ENCODE data around the gene SERPINA3. TPM values are rescaled to one million over a fixed set of nuclear protein-coding genes. Genes with fewer than 3 reads are reported as not detected.

The SERPINA3 gene
- total RNA-seq, 2 donors from 2014 or later: 396 to 1,783 TPM

DNA sequence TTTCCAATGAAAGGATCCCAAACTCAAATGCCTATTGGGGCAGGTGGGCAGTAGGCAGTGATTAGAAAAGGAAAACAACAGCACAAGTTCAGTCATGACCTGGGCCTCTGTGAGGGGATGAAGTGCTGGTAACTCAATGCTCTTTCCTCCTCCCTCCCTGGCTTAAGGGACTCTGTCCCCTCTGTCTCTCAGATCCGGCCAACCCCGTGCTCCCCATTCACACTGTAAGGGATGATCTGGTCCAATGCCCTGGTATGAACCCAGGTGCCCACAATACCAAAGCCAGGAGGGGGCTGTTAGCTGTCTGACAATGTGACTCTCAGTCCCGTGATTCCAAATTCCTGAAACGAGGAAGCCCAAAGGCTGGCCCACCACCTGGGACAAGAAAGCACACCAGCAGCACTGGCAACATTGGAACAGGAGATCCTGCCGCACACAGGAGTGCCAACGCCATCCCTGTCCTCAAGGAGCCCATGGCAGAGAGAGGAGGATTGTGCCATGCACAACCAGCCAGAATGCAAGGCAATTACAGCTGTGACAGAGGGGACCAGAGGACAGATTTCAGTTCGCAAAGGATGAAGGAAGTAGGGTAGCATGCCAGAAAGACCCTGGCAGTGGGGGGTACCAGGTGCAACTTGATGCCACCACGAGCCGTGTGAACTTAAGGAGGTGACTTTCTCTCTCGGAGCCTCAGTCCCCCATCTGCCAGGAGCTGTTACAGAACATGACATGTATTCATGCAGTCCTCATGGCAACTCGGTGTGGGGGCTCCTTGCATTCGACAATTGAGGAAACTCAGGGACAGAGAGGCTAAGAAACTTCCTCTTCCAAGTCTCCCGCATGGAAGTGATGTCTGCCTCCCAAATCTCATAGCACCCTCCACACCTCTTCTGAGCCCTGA lies 37.6 kb downstream of the SERPINA3 start:
- Histone ChIP-seq H3K9me3 (peaks cover 0 to 8% (median 0%) of the 10 kb centered on the region in 3 donors), H3K4me3 (no peak overlapping the region), H3K27ac (no peak overlapping the region), H3K4me1 (peaks cover 15% of the 10 kb centered on the region), H3K36me3 (replicated peaks in 1 of 2; ENCODE audit: insufficient read depth in 1 of 2, low read depth in 2 of 2) (no peaks in the 10 kb centered on the region), H3K27me3 (no peaks in the 10 kb centered on the region)
- DNase-seq (no peak), ATAC-seq (no peak)
- no peak for TF ChIP-seq POLR2A (IDR thresholded peaks at IDR 0.05)
- TF ChIP-seq, protein P1, sequence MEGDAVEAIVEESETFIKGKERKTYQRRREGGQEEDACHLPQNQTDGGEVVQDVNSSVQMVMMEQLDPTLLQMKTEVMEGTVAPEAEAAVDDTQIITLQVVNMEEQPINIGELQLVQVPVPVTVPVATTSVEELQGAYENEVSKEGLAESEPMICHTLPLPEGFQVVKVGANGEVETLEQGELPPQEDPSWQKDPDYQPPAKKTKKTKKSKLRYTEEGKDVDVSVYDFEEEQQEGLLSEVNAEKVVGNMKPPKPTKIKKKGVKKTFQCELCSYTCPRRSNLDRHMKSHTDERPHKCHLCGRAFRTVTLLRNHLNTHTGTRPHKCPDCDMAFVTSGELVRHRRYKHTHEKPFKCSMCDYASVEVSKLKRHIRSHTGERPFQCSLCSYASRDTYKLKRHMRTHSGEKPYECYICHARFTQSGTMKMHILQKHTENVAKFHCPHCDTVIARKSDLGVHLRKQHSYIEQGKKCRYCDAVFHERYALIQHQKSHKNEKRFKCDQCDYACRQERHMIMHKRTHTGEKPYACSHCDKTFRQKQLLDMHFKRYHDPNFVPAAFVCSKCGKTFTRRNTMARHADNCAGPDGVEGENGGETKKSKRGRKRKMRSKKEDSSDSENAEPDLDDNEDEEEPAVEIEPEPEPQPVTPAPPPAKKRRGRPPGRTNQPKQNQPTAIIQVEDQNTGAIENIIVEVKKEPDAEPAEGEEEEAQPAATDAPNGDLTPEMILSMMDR (IDR thresholded peaks at IDR 0.05): no peak
- intact Hi-C loops (cut with DNase I): no loop called here
- WGBS, 2 donors: 90 to 96% methylated on average over 9 to 13 of the region's 13 CpGs

DNA sequence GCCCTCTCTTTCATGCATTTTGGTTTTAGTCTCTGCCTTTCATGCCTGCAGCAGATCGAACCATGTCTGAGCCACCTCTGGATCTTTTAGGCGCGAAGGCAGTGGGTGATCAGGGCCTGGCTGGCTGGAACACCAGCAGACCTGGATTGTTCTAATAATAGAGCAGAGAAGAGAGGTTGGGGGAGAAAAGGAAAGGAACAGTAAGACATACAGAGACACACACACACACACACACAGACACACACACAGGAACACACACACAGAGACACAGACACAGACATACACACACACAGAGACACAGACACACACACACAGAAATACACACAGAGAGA lies 38.2 kb downstream of the SERPINA3 start:
- WGBS, 2 donors: 88 to 93% methylated on average over 3 of the region's 3 CpGs

DNA sequence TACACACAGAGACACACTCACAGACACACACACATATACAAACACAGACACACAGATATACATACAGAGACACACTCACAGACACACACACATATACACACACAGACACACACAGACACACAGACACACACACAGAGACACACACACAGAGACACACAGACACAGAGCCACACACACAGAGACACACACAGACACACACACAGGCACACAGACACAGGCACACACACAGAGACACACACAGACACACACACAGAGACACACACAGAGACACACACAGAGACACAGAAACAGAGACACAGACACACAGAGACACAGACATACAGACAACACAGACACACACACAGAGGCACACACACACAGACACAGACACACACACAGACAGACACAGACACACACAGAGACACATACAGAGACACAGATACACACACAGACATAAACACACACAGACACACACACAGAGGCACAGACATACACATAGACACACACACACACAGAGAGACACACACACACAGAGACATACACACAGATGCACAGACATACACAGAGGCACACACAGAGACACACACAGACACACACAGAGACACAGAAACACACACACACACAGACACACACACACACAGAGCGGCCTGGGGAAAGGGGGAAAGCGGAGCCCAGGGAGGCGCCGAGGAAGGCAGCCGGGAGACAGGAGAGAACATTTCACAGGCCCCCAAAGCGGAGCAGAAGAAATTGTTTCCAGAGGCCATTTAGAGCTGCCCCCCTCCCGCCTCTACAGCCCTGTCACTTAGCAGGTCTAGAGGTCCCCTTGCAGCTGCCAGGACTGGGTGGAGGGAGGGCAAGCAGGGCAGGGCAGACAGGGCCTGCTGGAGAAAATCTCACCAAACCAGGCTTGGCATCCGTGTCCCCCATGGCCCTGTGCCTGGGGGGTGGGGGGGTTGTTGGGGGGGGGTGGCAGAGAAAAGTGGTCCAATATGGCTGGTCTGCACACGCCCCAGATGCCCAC lies 38.9 kb downstream of the SERPINA3 start:
- Histone ChIP-seq H3K4me1 (peaks cover 16% of the 10 kb centered on the region), H3K27ac (no peak overlapping the region), H3K27me3 (no peaks in the 10 kb centered on the region), H3K36me3 (replicated peaks in 1 of 2; ENCODE audit: insufficient read depth in 1 of 2, low read depth in 2 of 2) (no peaks in the 10 kb centered on the region), H3K4me3 (no peak overlapping the region), H3K9me3 (peaks cover 0 to 8% (median 0%) of the 10 kb centered on the region in 3 donors)
- DNase-seq (no peak), ATAC-seq (no peak)
- intact Hi-C loops (cut with DNase I): no loop called here
- TF ChIP-seq, protein P1 (IDR thresholded peaks at IDR 0.05): no peak
- TF ChIP-seq POLR2A (IDR thresholded peaks at IDR 0.05): no peak
- WGBS, 2 donors: 75 to 85% methylated on average over 8 to 9 of the region's 9 CpGs

More for the DNA sequence above, 38.2 kb downstream of the SERPINA3 start:
- TF ChIP-seq, protein P1 (IDR thresholded peaks at IDR 0.05): no peak
- Histone ChIP-seq H3K4me3 (no peak overlapping the region), H3K27me3 (no peaks in the 10 kb centered on the region), H3K36me3 (replicated peaks in 1 of 2; ENCODE audit: insufficient read depth in 1 of 2, low read depth in 2 of 2) (no peaks in the 10 kb centered on the region), H3K27ac (no peak overlapping the region), H3K9me3 (peaks cover 0 to 8% (median 0%) of the 10 kb centered on the region in 3 donors), H3K4me1 (peaks cover 16% of the 10 kb centered on the region)
- no peak for DNase-seq
- ATAC-seq: no peak
- intact Hi-C loops (cut with DNase I): no loop called here

DNA sequence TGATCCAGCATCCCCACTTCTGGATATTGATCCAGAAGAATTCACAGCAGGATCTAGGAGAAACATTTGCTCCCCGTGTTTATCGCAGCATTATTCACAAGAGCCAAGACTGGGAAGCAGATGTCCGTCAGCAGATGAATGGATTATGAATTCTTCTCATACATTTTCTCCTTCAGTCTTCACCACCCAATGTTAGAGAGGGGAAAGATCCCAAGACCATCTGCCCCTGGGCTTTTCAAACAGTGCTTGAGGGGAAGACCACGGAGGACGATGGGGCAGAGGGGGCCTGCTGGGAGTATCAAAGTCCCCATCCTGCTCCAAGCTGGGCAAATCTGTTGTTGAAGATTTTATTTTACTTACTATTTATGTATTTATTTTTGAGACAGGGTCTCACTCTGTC lies 41.1 kb downstream of the SERPINA3 start:
- Histone ChIP-seq H3K9me3 (peaks cover 0 to 8% (median 0%) of the 10 kb centered on the region in 3 donors), H3K36me3 (replicated peaks in 1 of 2; ENCODE audit: insufficient read depth in 1 of 2, low read depth in 2 of 2) (no peaks in the 10 kb centered on the region), H3K4me3 (no peak overlapping the region), H3K27ac (peak overlapping the region in 3 of 4 donors; percentile 59 to 77 (median 71)), H3K4me1 (peaks cover 16% of the 10 kb centered on the region), H3K27me3 (no peaks in the 10 kb centered on the region)
- TF ChIP-seq POLR2A (IDR thresholded peaks at IDR 0.05): no peak
- TF ChIP-seq, protein P1 (IDR thresholded peaks at IDR 0.05): no peak
- DNase-seq: no peak
- ATAC-seq: no peak
- 79 to 86% methylated on average over 5 of the region's 5 CpGs for WGBS, 2 donors
- intact Hi-C loops (cut with DNase I): no loop called here
